HG03460 (cell line): ENCODE results near the gene CD47.

Experiments
- ATAC-seq: cut with Tn5 transposase; IDR thresholded peaks from one replicate; pipeline ENCODE4 v1.9.1; 2021; ENCODE audit not compliant: unreplicated experiment

Gene CD47

DNA sequence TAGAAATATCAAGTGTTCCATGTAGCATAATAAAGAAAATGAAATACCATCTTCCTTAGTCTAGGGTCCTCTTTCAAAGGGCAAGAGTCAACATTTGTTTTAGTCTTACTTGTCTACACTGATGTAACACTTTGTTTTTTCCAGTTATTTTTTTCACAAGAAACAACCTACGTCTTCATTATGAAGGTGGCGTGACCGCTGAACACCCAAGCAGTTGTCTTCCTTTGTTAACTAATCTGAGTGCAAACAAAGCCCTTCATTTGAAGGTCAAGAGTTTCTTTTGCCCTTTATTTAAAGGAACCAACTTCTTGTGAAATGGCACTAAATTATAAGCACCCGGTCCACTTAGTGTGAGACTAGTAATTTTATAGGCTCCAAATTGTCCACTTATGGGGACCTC, 73.2 kb downstream of the CD47 start:
- no peak for ATAC-seq

GRCh38 chr3:108014943-108015342, 75.9 kb downstream of the CD47 start:
- no peak for ATAC-seq

DNA sequence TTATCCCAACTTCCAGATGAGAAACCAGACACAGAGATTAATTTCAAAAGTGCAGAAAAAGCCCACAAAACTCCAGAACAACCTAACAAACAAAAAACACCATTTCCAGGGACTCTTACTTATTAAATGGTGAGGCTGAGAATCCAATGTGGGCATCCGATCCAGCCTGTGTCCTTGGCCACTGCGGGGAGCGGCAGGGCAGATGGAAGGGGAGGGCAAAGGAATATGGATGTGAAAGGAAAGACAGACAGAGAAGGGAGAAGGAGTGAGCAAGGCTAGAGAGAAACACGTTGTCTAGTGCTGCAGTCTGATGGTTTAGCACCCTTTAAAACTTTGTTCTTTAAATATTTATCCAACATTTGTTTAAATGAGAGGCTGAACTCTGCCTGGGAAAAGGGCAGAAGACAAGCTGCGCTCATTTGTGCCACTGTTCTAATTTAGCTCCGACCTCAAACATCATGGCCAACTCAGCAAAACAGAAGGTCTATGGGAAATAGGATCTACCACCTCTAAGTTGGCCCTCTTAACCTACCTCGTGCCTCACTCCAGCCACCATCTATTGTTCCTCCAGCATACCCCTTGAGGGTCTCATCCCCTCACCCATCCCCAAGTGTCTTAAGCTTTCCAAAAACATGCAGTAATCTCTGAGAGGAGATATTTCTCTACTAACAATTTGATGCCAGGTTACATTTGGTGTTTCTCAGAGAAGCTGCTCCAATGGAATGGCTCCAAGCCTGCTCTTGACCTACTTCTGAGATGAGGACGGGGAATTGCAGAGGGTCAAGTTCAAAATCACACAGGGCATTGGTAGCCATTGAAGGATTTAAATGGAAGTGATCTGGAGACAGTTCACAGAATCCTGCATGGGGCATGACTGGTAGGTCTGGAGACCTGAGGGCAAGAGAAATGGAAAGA, 77.4 kb downstream of the CD47 start:
- no peak for ATAC-seq

- no peak for ATAC-seq
These were observed 78.5 kb downstream of the CD47 start for GRCh38 chr3:108012304-108012703.

- no peak for ATAC-seq
These were observed 79.2 kb downstream of the CD47 start for GRCh38 chr3:108011616-108012015.

DNA sequence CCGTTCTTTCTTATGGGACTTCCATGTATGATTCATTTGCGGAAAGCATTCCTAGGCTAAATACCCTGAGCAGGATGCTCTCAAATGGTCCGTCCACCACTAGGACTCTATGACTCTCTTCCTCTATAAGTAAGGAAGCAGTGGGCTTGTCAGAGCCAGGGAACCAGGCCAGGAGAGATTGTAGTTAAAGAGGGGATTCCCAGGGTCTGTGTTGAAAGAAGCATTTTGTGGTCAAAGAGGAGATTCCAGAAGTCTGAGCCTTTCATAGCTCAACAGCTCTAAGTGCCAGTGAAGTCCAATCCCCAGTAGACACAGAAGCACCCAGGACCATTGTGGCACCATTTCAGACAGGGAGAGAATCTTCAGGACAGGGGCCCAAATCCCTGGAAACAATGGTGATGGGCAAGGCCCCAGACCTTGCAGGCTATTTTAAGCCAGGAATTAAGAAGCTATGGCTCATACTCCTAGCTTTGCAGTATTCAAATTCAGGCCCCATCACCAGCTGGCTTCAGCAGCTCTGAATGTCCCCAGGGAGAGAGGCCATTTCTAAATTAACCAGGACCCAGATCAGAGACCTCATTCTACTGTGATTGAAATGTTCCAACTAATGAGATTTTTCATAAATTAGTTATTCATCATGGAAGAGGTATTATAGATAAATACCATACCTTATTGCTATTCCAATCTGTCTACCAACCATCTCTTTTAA, 81.7 kb downstream of the CD47 start:
- ATAC-seq = no peak

GRCh38 chr3:108008106-108008505, 82.7 kb downstream of the CD47 start:
- no peak for ATAC-seq

- ATAC-seq = no peak
These were observed 83.9 kb downstream of the CD47 start for GRCh38 chr3:108006881-108007331.

DNA sequence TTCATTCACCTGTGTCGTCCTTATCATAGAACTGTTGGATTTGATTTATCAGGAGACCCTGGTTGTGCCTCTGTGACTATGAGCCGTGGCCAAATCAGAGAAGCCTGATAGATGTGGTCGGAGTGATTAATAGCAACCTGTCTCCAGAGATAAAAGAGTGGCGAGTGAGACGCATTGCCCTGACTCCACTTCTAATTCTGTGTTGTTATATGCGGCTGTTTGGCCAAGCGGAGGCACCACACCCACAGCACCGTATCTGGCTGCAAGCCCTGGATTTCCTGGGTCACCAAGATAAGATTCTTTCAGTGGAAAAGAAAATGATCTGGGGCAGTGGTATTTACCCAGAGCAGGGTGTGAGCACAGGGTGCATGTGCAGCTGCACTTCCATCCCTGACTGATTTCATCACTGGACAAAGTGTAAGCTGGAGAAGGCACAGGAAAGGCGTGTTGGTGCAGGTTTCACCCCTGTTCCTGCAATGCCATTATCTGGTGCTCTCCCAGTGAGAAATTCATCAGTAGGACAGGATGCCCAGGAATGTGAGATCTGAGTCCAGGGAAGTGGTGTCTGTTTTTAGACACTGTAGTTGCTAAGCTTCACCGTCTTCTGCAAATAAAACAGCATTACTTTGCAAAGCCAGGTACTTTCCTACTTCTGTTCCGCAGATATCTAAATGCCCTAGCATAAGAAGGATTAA, 84.6 kb downstream of the CD47 start:
- no peak for ATAC-seq

GRCh38 chr3:108004647-108005046, 86.2 kb downstream of the CD47 start:
- ATAC-seq = no peak

DNA sequence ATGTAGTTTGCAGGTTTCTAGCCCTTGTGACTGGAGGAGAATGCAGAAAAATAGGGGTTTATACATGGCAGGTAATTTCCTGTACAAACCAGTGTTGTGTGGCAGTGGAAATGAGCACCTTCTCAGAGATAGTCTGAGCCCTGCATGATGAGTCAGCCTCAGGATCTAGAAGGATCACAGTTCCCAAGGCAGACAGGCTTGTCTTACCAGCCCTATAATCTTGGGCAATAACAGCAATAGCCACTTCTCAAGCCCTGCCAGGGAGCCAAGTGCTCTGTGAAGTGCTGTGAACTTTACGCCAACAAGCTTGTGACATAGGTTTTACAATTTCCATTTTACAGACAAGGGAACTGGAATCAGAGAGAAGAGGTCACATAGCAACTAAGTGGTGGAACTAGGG, 89.4 kb downstream of the CD47 start:
- no peak for ATAC-seq

DNA sequence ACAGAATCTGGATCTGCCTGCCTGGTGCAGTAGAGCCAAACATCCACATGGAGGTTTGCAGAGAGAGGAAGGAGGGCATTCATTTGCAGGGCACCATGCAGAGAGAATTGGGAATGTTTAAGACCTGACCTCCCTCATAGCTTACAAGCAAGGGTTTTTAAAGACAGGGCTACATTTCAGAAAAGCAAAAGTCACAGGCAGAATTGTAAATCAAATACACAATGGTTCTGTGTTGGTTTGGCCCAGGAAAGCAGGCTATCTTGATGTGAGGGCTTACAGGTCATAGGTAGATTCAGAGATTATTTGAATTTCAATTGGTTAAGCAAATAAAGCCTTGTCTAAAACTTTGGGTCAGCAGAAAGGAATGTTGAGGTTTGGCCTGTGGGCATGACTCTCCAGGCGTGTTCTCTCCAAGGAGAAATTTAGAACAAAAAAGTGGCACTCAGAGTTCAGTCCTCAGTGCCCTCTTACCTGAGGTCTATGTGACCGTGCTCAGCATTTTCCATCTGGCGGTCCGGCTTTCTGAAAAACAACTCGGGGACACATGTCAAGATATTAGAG, 91.5 kb downstream of the CD47 start:
- no peak for ATAC-seq

DNA sequence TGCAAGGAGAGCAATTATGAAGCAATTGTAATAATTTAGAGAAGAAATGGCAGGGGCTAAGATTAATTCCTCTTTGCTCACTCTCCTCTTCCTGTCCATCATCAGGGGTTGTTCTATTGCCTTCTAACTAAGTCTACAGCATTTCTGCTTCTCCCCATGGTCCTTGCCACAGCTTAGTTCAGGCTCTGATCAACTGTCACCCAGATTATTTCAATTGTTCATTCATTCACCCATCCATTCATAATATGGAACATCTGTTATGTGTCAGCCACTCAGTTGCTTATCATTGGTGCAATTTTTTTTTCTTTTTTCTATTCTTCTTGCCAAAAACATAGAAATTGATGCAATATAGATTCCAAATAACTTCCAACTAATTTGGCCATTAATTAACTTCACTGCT, 93.2 kb downstream of the CD47 start:
- ATAC-seq = no peak

GRCh38 chr3:107995823-107996222, 95.0 kb downstream of the CD47 start:
- ATAC-seq = no peak

- ATAC-seq = no peak
These were observed 95.7 kb downstream of the CD47 start for GRCh38 chr3:107994956-107995715.

DNA sequence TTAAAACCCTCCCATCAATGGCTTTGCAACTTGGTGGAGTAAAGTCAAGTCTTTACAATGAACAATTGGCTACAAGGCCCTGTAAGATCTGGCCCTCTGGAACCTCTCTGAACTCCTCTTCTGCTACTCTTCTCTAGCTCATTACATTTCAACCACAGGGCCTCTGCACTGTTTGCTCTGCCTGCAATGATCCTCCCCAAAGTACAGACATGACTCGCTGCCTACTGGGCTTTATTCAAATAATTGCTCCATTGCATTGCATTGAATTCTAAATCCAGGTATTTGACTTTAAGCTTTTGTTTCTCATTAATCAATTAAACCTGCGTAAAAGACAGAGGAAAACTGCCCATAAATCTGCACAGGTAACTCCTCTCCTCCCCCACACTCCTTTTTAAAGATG, 96.7 kb downstream of the CD47 start:
- no peak for ATAC-seq

- no peak for ATAC-seq
These were observed 97.1 kb downstream of the CD47 start for GRCh38 chr3:107993771-107994170.
